HG03432 (cell line): ENCODE results near the gene FAM117A.
"Not testable (repeated sequence)": the region's sequence is repeated elsewhere in the genome, so short reads cannot be mapped to it uniquely, and the experiment has no call there.

Experiments used
- ATAC-seq: cut with Tn5 transposase; IDR thresholded peaks from one replicate; pipeline ENCODE4 v1.9.1; 2021; ENCODE audit warnings: mild to moderate bottlenecking, moderate library complexity; ENCODE audit not compliant: unreplicated experiment

Gene FAM117A

DNA sequence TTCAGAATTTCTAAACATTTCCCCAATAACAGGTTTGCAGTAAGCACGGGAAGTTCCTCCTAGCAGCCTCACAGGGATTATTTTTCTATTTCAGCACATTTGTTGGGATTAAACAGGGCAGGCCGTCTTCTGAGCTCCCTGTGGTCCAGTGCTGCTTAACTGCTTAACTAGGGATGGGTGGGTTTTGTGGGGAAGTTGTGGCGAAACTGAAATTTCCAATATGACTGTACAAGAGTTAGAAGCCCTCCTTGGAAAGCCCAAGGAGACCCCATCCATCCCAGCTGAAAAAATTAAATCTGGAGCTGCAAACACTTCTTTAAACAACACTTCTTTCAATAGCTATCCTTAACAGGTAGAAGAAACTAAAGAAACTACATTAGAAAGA, 22.2 kb downstream of the FAM117A start:
- no peak for ATAC-seq

- ATAC-seq = peak; percentile 37
These were observed 22.8 kb downstream of the FAM117A start for GRCh38 chr17:49741009-49741691.

DNA sequence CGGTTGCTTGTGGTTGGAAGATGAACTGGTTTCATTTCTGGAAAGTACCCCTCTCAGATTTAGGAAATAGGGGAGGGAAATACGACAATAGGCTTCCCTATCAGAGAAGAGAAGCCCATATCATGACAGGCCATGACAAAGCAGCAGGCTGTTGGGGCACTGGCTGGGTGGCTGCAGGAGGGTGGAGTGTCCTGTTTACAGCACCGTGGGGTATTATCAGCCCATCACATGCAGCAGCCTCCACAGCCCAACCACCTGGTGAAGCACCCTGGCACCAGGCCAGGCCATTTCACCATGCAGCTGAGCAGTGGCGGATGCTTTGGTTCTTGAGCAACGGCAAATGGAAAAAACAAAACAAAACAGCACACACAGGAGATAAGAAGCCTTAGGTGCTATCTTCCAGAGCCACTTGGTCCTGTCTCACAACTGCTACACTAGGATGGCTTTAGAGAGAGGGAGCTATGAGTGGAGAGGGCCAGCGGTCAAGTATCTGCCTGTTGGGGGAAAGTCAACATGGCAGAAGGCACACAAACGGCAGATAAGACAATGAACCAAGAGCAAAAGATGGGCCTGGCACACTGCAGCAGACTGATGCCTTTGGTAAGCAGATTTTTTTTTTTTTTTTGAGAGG, 24.2 kb downstream of the FAM117A start:
- ATAC-seq = peak; percentile 50

DNA sequence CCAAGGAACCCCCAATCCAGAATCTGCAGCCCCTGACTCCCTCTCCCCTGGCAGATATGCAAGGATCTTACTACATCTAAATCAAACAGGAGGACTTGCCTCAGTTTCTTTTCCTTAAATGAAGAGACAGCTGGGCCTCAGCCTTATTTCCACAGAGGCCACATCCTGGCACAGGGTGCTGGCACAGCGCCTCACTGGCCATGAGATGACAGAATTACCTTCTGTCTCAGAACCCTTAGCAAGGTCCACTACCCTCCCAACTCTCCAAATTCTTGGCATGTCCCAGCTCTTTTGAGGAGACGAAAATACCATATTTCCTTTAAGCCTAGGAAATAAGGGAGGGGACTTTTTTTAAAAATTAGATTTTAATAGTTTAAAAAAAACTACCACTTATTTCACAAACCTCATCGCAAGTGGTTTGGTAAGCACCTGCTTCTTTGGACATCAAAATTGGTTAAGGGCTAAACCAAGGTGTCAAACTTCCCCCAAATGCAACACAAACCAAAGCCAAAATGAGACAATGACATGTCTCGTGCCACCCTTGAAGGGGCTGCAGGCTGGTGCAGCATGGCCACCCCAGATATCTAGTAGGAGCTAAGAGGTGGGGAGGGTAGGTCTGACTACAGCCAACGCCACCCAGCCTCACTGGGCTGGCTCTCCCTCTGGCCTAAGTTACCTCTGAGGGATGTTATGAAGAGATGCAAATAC, 25.3 kb downstream of the FAM117A start:
- ATAC-seq = no peak

DNA sequence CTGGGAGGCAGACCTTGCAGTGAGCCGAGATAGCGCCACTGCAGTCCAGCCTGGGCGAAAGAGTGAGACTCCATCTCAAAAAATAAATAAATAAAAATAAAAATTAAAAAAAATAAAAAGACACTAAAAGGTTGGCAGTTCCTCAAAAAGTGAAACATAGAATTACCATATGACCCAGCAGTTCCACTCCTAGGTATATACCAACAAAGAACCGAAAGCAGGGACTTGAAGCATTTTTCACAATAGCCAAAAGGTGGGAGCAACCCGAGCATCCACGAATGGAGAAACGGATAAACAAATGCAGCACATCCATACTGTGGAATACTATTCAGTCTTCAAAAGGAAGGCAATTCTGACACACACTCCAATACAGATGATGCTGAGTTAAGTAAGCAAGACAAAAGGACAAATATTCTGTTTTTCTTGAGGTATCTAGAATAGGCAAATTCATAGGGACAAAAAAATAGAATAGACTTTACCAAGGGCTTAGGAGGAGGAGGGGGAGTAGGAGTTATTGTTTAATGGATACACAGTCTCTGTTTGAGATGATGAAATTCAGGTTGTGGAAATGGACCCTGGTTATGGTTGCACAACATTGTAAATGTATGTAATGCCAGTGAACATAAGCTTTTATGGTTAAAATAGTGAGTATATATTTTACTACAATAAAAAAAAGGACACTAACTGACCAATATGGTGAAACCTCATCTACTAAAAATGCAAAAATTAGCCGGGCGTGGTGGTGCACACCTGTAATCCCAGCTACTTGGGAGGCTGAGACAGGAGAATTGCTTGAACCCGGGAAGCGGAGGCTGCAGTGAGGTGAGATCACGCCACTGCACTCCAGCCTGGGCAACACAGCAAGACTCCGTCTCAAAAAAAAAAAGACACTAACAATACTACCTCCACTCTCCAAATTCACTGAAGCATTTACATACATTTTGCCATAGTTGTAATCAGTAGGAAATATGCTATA, 29.1 kb downstream of the FAM117A start:
- no peak for ATAC-seq

- ATAC-seq = no peak
These were observed 32.5 kb downstream of the FAM117A start for GRCh38 chr17:49731435-49731831.

DNA sequence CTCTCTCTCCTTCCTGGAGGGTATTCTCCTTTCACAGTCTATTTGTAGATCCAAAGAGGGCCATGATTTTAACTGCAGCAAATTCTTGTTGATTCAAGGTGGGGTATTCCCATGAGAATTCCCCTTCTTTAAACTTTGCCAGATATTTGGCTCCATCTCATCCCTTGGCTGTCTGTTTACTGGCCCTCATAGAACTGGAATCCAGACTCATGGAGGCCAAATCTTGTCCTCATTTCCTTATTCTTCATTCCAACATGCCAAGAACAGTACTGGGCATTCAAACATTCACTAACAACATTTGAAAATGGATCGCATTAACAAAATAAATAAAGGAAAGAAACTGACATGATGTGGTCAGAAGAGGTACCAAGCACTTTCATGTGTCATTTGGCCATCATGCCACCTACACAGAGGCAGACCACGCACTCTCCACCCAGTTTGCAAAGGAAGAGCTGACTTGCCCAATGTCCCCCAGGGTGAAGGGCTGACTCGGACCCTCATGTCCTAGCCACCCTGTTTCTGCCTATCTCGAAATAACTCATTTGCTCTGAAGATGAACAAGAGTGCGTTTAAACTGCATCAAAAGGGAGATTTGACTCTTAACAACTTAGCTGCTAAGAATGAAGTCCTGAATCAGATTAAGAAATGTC, 33.0 kb downstream of the FAM117A start:
- no peak for ATAC-seq

GRCh38 chr17:49730078-49730784, 33.7 kb downstream of the FAM117A start:
- ATAC-seq = no peak

- no peak for ATAC-seq
These were observed 34.9 kb downstream of the FAM117A start for GRCh38 chr17:49729069-49729468.

- ATAC-seq = no peak
These were observed 35.5 kb downstream of the FAM117A start for GRCh38 chr17:49728425-49728824.

DNA sequence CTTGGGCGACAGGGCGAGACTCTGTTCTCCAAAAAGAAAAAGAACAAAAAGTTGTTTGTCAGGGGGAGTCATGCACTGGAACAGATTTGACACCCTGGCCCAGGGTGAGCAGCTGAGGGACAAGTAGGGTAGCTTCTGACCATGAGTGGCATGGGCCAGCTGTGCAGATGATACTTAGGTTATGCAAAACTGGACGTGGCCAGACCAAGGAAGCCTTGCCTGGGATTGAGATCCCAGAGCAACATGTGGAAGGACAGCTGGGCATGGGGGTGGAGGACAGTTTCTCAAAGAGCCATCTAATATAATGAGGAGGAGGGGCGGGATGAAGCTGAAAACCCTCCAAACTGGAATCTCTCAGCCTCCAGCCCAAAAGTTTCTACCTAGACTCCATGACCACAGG, 36.6 kb downstream of the FAM117A start:
- no peak for ATAC-seq

DNA sequence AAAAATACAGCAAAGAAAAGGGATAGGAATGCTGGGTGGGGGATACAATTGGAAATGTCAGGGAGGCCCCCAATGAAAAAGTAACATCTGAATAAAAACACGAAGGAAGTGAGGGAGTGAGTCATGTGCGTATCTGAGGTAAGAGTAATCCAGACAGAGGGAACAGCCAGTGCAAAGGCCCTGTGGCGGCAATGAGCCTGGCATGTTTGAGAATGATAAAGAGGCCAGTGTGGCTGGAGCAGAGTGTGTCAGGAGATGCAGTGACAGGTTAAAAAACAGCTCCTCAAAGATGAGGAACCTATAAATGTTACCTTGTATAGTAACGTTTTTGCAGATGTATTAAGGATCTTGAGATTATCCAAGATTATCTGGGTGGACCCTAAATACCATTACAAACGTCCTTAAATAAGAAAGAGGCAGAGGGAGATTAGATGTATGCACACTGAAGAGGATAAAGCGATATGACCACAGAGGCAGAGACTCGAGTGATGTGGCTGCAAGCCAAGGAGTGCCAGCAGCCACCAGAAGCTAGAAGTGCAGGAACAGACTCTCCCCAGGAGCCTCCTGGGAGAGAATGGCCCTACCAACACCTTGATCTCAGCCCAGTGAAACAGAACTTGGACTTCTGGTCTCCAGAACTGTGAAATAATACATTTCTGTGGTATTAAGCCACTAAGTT, 38.3 kb downstream of the FAM117A start:
- no peak for ATAC-seq

DNA sequence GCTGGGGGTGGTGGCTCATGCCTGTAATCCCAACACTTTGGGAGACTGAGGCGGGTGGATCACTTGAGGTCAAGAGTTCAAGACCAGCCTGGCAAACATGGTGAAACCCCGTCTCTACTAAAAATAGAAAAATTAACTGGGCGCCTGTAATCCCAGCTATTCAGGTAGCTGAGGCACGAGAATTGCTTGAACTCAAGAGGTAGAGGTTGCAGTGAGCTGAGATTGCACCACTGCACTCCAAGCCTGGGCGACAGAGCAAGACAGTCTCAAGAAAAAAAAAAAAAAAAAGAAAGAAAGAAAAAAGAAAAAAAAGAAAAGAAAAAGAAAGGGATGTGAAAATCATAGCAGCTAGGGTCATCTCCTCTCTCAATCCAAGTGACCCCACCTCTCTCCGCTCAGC, 39.4 kb downstream of the FAM117A start:
- not testable (repeated sequence) for ATAC-seq

DNA sequence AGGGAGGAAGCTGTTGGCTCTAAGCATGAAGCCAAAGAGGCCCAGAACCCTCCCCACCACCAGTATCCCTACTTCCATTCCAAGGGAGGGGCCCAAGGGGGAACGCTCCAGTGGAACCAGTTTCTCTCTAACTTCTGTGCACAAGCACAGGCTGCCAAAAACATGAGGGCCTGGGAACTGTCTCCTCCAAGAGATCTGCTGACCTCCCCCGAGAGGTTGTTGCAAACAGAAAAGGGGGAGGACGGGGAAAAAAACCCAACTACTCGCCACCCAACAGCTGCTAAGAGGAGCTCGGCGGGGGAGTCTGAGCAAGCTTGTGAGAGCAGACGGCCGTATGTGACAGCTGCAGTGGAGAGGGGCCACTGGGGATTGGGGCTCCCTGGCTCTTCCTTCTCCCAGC, 40.5 kb downstream of the FAM117A start:
- no peak for ATAC-seq

GRCh38 chr17:49722066-49722465, 41.9 kb downstream of the FAM117A start:
- no peak for ATAC-seq

DNA sequence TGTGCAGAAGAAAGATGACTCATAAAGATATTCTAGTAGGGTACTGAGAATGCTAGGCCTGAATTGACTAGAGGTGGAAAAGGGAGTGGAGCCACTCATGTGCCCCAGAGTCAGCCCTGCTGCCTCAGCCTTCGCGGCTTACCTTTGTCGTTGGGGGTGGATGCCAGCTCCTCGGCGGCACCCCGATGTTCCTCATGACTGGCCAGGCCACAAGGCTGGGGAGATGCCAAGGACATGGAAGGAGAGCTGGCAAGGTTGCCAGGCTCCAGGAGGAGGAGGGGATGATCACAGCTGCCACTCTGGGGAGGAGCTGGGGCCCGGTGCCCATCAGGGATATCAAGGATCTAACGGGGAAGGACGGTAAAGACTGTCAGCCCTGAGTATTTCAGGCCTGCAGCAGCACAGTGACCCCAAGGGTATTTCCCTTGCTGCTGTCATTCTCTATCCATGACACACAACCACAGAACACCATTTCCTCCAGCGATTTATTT, 46.5 kb downstream of the FAM117A start:
- no peak for ATAC-seq

GRCh38 chr17:49716668-49717364, 47.1 kb downstream of the FAM117A start:
- no peak for ATAC-seq

DNA sequence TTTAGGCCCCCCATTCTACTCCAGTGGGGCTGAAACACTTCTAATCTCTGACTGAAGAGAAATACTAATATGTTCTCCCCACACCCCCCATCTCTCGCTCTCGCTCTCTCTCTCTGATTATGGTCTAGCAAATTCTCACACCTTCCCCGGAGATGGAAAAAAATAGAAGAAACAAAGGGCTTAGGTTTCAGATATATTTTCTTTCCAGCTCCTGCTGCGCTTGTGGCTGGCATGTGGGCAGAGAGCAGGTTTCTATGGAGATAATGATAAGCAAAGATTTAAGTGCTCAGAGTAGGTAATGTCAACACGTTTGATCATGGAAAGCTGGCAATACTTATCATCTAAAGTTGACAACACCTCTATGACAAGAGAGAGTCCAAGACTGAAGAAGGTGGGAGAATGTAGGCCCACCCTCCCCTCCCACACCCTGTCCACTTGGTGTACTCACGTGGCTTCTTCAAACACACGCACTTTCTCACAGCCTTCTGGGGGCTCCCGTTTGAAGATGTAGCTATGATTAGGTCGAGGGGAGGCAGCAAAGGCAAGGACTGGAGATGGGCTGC, 48.1 kb downstream of the FAM117A start:
- ATAC-seq = no peak
